Measurements from ENCODE around the gene CLTB. TPM values are rescaled to one million over a fixed set of nuclear protein-coding genes. Genes with fewer than 3 reads are reported as not detected.

The CLTB gene
- total and polyA plus RNA-seq, 12 donors = 118 to 299 (median 160) TPM

MicroRNAs encoded within 50 kb of the gene (microRNA counts, 767-probe panel; counts per million panel counts)
- microRNA hsa-miR-1271-5p = 0 counts per million in 2 donors

Small RNA genes within 50 kb of the gene (microRNA-seq; reads per million reads assigned to microRNA genes)
- 1.7 to 5.8 (median 1.9) reads per million in 3 donors for gene MIR1271

Small RNA genes within 50 kb of the gene (small RNA-seq; reads per million reads assigned to genes)
- gene AC010297.1 (0 reads per million in 2 donors), gene MIR1271 (3.1 to 3.8 reads per million in 2 donors)

Other genes with a start within 250 kb of the CLTB start
- 10 to 100 TPM; 39.0 to 85.3 (median 48.4) TPM for gene SIMC1, start 178.1 kb downstream of the CLTB start, total RNA-seq
- gene SIMC1, start 178.1 kb downstream of the CLTB start, polyA plus RNA-seq = 10 to 100 TPM; 25.7 to 72.7 (median 43.5) TPM
- gene KIAA1191, start 54.8 kb downstream of the CLTB start, total RNA-seq = 100 to 1,000 TPM in 6 of 9 donors, 10 to 100 TPM in 3; 83.6 to 127 (median 106) TPM
- gene KIAA1191, start 54.8 kb downstream of the CLTB start, polyA plus RNA-seq = 10 to 100 TPM; 52.9 to 86.4 (median 61.8) TPM
- gene ARL10, start 51.1 kb downstream of the CLTB start, total RNA-seq = 1 to 10 TPM; 1.6 to 8.8 (median 3.0) TPM
- gene ARL10, start 51.1 kb downstream of the CLTB start, polyA plus RNA-seq = 1 to 10 TPM; 1.9 to 6.1 (median 3.5) TPM
- 10 to 100 TPM in 5 of 9 donors, 1 to 10 TPM in 4; 6.2 to 53.3 (median 19.3) TPM for gene NOP16, start 27.9 kb downstream of the CLTB start, total RNA-seq
- 10 to 100 TPM; 49.5 to 62.1 (median 57.0) TPM for gene NOP16, start 27.9 kb downstream of the CLTB start, polyA plus RNA-seq
- gene HIGD2A, start 27.8 kb downstream of the CLTB start, total RNA-seq = 100 to 1,000 TPM; 138 to 262 (median 198) TPM
- 100 to 1,000 TPM; 112 to 492 (median 244) TPM for gene HIGD2A, start 27.8 kb downstream of the CLTB start, polyA plus RNA-seq
- 10 to 100 TPM; 29.0 to 62.3 (median 41.0) TPM for gene FAF2, start 31.8 kb upstream of the CLTB start, total RNA-seq
- 10 to 100 TPM; 21.2 to 68.2 (median 24.3) TPM for gene FAF2, start 31.8 kb upstream of the CLTB start, polyA plus RNA-seq
- gene RNF44, start 120.9 kb upstream of the CLTB start, total RNA-seq = 10 to 100 TPM in 8 of 9 donors, 1 to 10 TPM in 1; 6.9 to 65.7 (median 25.3) TPM
- 10 to 100 TPM in 2 of 3 donors, 1 to 10 TPM in 1; 5.3 to 43.1 (median 16.4) TPM for gene RNF44, start 120.9 kb upstream of the CLTB start, polyA plus RNA-seq
- gene CDHR2, start 132.8 kb upstream of the CLTB start, total RNA-seq = under 1 TPM in 7 of 9 donors, not detected in 2; under 0.01 to 0.55 (median 0.34) TPM
- gene CDHR2, start 132.8 kb upstream of the CLTB start, polyA plus RNA-seq = under 1 TPM; 0.08 to 0.13 (median 0.10) TPM
- 1 to 10 TPM in 5 of 9 donors, under 1 TPM in 4; 0.42 to 4.0 (median 1.4) TPM for gene GPRIN1, start 193.6 kb upstream of the CLTB start, total RNA-seq
- gene GPRIN1, start 193.6 kb upstream of the CLTB start, polyA plus RNA-seq = 1 to 10 TPM in 2 of 3 donors, under 1 TPM in 1; 0.81 to 2.2 (median 1.3) TPM
- 1 to 10 TPM in 2 of 9 donors, under 1 TPM in 3, not detected in 4; 0.19 to 2.4 (median 0.78) TPM for gene SNCB, start 214.0 kb upstream of the CLTB start, total RNA-seq
- 1 to 10 TPM; 1.0 to 8.6 (median 2.8) TPM for gene SNCB, start 214.0 kb upstream of the CLTB start, polyA plus RNA-seq
- gene EIF4E1B, start 214.1 kb upstream of the CLTB start, total RNA-seq = under 1 TPM in 2 of 9 donors, not detected in 7; 0.28 to 0.44 TPM
- under 1 TPM; 0.24 to 0.37 (median 0.24) TPM for gene EIF4E1B, start 214.1 kb upstream of the CLTB start, polyA plus RNA-seq
- gene TSPAN17, start 230.9 kb upstream of the CLTB start, total RNA-seq = 100 to 1,000 TPM in 1 of 9 donors, 10 to 100 TPM in 8; 25.8 to 106 (median 55.5) TPM
- 10 to 100 TPM; 35.1 to 52.0 (median 43.8) TPM for gene TSPAN17, start 230.9 kb upstream of the CLTB start, polyA plus RNA-seq